Embryonic facial prominence (tissue), 1 donor: Measurements from ENCODE around the gene AMN.

Experiments
- DNase-seq: peaks from one replicate; pipeline ENCODE4 v3.0.0-alpha.2; 2016; ENCODE audit errors: extremely low spot score

AMN gene

DNA sequence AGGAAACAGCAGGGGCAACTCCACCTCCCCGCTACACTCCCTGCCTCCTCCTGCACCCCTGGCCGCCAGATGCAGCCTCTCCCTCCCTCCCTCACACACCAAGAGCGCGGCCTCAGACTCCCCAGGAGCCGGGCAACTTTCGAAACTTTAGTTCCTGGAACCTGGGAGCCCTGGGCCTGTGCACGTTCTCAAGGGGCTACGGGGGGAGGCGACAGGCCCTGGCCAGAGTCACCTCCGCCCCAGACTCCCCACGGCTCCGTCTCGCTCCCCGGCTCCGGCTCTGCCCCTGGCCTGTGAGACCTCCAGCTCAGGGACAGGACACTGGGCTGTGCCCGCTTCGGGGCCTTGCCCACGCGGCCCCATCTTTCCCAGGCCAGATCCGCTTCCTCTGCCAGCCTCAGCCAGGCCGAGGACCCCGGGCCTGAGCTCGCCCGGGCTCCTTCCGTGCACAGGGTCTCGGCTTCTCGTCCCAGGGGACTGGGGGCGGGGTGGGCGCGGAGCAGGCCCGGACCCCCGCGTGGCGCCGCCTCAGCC is 5.5 kb downstream of the AMN start:
- no peak for DNase-seq

DNA sequence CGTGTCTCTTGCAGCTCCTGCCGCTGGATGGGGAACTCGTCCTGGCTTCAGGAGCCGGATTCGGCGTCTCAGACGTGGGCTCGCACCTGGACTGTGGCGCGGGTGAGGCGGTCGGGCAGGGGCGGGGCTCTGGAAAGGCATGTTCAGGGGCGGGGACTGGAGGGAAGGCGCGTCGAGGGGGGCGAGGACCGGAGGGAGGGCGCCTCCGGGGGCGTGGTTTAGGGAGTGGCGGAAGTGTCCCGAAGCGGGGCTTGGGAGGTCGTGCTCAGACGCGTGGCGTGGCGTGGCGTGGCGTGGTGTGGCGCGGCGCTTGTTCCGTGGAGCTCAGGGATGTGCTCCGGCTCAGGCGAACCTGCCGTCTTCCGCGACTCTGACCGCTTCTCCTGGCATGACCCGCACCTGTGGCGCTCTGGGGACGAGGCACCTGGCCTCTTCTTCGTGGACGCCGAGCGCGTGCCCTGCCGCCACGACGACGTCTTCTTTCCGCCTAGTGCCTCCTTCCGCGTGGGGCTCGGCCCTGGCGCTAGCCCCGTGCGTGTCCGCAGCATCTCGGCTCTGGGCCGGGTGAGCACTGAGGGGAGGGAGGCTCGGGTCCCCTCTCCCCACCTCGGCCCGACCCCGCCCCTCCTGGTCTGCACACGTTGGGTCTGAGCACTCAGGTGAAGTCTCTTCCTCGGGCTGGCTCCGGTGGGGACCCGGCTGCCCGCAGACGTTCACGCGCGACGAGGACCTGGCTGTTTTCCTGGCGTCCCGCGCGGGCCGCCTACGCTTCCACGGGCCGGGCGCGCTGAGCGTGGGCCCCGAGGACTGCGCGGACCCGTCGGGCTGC is 6.2 kb downstream of the AMN start:
- peak; percentile 45 for DNase-seq

DNA sequence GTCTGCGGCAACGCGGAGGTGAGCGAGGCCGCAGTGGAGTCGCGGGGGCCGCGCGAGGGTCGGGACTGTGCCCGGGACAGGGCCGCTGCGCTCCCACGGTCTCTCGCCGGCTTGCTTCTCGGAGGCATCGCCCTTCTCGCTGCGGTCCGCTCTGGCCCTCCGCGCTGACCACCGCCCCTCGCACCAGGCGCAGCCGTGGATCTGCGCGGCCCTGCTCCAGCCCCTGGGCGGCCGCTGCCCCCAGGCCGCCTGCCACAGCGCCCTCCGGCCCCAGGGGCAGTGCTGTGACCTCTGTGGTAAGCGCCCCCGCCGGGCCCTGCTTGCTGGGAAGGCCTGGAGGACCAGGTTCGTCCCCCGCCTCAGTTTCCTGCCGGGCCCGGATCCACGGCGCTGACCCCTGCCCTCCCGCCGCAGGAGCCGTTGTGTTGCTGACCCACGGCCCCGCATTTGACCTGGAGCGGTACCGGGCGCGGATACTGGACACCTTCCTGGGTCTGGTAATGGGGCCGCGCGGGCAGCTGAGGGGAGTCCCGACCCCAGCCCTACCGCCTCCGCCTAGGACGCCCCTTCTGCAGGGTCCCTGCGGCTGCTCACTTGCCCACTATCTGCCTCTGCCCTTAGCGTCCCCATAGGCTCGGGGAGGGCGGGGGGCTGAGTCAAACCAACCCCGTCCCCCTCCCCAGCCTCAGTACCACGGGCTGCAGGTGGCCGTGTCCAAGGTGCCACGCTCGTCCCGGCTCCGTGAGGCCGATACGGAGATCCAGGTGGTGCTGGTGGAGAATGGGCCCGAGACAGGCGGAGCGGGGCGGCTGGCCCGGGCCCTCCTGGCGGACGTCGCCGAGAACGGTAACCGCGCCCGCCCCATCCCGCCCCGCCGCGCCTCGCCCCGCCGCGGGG is 7.0 kb downstream of the AMN start:
- DNase-seq = no peak

DNA sequence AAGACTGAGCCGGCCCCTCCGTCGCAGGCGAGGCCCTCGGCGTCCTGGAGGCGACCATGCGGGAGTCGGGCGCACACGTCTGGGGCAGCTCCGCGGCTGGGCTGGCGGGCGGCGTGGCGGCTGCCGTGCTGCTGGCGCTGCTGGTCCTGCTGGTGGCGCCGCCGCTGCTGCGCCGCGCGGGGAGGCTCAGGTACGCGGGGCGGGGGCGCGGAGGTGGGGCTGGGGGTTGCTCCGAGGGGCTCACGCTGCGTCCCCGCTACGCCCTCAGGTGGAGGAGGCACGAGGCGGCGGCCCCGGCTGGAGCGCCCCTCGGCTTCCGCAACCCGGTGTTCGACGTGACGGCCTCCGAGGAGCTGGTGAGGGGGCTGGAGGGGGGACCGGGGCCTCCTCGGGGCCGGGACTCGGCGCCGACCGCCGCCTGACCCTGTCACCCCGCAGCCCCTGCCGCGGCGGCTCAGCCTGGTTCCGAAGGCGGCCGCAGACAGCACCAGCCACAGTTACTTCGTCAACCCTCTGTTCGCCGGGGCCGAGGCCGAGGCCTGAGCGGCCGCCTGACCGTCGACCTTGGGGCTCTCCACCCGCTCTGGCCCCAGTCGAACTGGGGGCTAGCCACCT is 7.8 kb downstream of the AMN start:
- DNase-seq = no peak

DNA sequence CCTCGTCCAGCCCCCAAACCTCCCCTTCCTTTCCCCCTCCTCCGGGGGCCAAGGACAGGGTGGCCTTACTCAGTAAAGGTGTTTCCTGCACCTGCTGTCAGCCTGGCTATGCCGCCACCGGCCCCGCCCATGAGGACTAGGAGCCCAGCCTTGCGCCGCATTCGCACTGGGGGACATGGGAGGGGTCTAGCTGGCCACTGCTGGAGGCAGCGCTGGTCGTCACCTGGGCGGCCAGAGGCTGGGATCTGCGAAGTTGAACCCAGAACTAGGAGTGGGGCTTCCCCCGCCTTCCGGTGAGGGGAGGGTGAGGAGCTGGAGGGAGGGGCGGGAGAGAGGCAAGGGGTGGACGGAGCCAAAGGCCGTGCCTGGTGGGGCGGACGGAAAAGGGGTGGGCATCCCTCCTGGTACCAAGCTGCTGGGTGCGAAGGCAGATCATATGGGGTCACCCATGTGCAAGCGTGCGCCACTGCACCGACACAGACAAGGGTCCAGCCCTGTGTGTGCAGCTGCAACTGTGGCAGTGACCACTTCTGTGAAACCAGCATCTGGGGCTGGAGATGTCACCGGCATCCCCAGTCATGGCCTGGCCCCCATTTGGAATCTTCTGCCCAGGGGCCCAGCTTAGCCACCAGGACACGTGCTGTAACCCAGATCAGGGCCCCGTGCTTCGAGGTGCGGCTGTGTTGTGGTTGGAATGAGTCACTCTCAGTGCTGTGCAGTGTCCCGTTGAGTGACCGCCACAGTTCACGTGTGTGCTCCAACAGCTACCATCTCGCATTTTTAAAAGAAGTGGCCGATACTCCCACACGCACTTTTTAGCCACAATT is 8.5 kb downstream of the AMN start:
- no peak for DNase-seq

DNA sequence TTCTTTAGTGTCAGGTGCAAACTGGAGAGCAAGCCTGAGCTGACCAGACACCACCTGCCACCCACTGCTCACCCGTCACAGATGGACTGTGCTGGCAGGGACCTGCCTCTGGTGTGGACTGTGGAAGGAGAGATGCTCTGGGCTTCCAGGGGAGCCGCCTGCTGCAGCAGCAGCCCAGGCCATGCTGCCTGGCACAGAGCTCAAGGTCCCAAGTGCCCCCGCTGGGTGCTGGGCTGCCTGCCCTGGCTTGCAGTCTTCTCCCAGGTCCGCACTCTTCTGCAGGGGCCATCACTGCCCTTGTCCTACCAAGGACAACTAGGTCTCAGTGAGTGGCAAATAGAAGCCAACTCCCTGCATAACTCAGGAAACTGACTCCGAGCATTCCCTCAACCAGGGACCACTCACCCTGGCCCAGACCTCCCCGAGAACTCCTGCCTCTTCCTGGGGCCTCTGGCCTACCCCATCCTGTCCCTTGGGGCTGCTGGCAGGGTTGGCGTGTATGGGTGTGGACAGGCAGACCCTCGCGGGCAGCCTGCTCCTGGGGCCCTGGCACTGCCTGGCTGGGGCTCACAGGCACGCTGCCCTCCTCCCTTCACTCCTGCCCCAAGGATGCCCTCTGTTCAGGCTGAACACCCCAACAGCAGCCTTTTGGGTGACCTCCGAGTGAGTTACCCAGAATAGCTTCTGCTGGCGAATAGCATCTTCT is 9.3 kb downstream of the AMN start:
- DNase-seq = no peak

DNA sequence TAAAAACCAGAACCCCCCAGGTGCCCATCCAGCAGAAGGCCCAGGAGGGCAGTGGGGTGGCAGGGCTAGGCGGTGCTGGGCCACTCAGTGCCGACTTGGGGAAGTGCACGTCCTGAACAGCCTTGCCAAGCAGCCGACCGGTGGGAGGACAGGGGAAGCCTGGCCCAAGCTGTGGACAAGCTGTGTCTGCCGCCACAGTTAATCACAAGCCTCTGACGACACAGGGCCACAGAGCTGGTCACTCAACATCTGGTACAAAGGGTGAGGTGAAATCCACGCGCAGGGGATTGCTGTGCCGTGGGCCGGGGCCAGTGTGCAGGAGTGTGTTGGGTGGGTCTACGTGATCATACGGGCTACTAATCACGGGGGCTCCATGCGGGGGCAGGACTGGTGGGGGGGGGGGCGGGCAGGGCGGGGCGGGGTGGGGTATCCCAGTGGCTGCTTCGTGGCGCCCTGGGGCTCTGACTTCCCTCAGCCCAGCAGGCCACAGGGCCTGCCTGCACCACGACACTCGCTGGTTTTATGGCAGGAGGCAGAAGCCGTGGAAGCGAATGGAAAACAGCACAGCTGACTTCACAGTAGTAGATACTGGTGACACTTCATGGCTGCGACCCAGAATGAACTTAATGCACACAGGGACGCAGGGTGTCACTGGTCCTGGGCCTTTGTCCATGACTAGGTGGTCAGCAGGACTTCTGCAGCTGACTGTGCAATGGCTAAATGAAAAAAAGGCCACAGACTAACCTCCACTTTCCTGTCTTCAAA is 10.2 kb downstream of the AMN start:
- no peak for DNase-seq

DNA sequence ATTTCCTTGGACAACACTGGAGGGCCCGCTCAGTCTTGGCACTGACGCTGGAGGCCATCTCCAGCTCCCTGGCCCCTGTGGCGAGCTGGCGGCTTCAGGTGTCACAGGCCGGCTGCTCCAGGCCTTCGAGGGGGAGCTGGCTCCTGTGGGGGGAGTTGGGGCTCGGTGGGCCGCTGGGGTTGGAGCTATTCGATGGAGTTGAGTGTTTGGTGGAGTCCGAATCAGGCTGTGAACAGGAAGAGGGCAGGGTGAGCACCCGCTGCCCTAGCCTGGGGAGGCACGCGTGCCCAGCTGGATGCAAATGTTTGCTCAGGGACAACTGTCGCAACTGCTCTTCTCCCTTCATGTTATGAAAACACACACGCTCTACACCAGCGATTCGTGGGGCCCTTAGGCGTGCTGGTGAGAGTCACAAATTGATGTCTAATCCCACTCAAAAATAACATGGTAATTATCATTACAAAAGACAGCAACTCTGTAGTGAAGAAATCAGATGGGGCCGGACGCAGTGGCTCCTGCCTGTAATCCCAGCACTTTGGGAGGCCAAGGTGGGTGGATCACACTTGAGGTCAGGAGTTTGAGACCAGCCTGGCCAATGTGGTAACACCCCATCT is 11.3 kb downstream of the AMN start:
- DNase-seq = no peak

DNA sequence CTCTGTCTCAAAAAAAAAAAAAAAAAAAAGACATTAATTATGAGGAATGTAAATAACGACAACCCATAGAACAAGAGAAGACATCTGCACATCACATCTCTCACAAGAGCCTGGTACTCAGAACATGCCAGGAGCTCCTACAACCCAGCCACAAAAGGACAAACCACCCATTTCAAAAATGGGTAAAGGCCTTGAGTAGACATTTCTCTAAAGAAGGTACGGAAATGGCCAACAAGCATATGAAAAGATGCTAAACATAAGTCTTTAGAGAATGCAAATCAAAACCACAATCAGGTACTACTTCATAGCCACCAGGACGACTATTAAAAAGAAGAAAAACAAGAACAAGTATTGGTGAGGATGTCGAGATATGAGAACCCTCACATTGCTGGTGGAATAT is 13.3 kb downstream of the AMN start:
- no peak for DNase-seq

DNA sequence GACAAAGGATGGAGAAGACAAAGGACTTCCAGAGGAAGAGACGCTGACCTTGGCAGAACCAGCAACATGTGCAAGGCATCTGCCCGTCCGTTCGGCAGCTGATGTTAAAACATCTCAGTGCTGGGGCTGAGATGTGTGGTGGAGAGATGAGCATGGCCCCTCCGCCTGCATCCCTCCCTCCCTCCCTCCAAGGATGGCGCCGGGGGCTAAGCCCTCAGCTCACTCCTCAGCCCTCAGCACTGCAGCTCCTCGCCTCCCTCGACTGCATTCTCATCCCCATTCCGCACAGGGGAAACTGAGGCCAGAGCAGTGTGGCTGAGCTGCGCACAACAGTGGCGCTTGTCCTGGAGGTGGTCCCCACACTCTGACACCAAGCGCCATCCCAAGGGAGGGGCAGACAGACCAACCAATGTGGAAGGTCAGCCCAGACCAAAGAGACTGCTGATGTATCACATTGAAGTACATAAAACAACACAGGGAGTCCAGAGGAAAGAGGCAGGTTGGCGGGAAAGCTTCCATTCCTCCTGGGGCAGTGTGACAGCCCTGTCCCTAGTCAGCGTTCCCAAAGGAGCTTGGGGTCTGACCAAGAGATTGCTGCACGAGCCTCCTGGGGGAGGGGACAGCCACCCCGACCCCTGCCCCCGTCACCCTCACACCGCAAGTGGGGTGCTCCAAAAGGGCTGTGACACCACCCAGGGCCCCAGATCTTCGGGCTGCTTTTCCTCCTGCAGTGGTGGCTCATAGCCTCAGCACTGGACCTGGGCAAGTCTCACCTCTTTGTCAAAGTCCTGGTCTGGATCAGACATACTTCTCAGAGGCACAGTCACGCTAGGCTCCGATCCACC is 15.1 kb downstream of the AMN start:
- no peak for DNase-seq

DNA sequence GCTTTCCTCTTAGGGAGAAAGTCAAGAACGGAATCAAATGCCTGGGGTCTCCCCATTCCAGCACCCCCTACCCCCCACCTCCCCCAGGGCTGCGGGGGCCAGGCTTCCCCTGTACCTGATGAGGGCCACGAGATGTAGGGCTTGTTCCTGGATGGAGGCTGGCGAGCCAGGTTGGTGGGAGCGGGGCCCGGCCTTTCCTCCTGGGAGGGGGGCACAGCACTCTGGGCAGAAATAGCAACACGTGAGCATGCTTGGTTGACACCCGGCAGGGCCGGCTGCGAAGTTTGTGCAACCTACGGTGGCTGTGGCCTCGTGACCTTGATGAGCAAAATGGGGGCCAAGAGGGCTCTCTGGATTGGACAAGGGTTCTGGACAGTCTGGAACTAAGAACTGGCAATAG is 15.7 kb downstream of the AMN start:
- no peak for DNase-seq

DNA sequence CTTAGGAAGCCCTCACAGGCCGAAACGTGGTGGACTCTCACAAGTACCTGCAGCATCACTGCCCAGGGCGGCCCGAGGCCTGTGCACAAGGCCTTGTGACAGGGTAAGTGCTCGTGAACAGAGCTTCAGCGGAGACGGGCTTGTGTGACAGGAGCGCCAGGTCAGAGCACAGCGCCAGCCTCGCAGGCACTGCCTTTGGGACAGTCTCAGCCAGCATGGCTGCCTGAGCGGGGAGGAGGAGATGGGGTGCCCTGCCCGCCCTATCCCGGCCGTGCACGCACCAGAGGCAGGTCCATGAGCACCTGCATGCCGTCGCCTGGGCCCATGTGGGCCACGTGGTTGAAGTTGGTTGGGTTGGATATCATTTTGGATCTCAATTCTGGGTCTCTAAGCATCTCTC is 16.9 kb downstream of the AMN start:
- no peak for DNase-seq

DNA sequence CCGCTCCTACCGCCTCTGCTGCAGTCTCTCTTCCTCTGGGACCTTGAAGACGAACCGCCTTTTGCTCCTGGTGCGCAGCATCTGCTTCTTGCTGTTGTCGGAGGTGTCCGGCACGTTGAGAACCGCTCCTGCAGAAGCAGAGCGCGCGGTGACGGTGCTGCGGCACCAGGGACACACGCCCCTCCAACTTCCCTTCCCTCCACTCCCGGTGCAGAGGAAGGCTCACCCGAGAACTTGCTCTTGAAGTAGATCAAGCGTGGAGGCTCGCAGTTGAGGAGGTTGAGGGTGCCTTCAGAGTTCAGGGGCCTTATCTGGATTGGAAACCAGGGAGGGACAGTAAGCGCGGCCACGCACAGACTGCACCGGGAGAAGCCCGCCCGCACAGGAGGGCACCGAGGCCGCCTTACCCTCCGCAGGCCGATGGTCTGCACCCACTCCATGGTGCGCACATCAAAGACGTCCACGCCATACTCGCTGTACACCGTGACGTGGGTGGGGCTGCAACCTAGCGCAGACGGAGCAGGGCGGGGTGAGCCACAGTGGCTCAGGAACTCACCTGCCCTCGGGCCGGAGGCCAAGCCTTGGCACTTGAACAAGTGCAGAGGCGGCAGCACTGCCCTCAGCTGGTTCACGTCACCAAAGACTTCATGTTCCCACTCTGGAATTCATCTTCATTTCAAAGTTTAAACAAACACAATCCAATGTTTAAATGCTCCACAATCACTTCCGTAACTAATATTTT is 17.5 kb downstream of the AMN start:
- no peak for DNase-seq

DNA sequence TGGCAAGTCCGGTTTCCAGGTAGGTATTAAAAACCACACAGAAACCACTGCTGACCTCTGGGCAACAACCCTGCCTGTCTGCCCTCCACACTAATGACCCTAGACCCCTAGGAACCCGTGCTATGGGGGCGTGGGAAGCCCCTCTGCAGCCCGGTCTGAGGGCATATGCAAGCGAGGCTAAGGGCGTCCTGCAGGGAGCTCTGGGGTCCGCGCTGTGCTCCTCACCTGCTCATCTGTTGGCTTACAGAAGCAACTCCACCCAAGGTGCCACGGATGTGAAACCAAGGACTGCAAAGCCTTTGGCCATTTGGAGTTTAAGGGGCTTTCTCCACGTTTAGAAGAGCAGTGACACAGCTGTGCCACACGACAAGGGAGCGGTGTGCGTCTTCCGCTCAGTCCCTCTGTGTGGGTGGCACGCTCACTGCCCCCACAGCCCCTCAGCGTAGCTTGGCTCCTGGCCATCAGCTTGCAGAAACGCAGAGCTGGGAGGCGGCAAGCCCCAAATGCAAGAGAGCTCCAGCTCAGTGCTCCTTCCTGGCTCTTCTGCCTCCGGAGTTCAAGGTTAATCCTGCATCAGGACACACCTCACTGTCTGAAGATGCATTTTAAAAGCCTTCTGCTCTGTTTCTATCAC is 18.4 kb downstream of the AMN start:
- no peak for DNase-seq

DNA sequence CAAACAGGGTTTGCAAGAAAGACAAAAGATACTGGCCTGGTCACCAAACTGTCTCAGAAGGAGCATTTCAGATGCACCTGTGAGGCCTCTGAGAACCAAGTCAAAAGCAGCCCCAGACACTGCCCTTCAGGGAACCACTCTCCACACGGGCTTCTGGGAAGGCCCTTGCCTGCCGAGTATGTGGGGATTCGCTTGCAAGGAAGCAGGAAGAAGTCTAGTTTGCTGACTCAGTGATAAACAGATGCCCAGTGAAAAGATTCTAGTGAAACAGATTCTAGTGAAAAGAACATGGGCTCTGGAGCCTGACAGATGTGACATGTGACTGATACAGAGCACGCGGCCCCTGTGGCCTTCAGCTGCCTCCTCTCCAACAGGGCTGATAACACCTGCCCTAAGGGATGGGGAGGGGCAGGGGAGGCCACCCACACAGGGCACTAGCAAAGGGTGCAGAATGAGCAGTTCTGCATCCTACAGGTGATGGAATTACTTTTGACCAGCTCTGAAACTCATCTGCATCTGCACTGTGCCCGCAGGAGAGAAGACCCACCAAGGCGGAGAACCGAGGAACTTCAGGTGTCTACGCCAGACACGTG is 19.1 kb downstream of the AMN start:
- no peak for DNase-seq

DNA sequence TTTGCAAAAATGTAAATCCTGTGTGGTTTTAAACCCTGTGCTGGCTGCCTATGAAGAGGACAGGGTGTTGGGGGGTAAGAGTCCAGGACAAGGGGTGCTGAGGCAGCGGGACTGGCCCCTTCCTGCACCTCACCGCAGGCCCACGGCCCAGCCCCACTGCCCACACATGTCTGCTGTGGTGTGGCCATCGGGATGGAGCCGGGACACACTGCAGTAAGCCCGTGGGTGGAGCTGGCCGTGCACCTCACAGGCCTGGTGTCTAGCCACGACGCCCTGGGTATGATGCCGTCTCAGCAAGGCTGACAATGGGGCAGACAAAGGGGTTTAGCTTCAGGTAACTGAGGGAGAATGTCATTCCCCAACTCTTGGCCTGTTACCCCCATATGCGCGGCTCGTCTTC is 19.6 kb downstream of the AMN start:
- no peak for DNase-seq

DNA sequence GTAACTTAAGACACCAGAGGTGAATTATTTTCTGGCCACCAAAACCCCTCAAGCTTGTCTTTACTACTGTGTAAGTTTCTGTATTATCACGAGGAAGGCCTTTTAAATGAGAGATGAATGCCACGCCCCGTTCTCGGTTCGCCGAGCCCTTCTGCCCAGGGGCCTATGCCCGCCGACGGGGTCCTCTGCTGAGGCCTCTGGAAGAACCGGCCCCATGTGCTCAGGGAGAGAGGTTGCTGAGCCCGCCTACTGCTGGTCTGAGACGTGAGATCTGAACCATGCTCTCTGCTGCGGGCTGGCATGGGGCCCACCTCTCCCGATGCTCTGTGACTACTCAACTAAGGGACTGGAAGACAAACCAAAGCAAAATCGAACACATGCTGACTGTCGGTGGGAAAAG is 21.0 kb downstream of the AMN start:
- no peak for DNase-seq
